ENCODE results near the gene CTNNA3. TPM values are rescaled to one million over a fixed set of nuclear protein-coding genes. Genes with fewer than 3 reads are reported as not detected.

CTNNA3 gene
- polyA plus RNA-seq, 12 donors, result 5.5 to 25.4 (median 10.2) TPM; not detected in 1

GRCh38 chr10:65940816-65941662 lies 1755.0 kb downstream of the CTNNA3 start:
- no peak for DNase-seq

GRCh38 chr10:65940105-65940504 lies 1755.9 kb downstream of the CTNNA3 start:
- DNase-seq, result no peak

DNA sequence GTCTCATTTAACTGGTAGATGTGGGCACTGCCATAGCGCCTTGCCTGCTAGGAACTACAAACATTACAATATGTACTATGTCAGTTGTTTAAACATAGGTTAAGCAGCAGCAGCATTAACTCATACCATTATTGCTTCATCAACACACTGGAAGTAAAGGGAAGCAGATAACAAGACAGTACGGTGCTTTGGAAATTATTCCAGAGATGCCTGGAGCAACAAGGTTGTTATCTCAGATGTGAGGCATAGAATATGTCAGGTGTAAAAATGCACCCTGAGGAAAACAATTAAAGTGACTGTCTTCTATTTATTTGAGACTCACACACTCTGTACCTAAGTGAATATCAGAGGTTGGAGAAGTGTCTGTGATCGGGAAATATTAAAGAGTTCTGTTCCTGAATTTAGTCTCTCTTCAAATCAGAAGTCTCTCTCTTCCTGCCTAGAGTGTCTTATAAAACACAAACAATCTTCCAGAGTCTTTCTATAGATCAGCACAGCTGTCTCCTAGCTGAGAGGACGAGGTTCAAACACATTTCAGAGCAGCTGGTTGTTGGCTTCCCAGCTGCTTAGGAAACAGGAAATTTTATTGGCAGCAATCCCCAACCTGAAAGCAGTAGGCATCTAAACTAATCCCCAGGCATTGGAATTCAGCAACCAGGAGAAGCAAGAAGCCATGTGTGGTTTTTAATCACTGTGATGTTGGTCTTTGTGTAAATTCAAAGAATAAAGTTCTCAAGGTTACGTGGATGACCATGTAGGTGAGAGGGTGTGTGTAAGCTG lies 1764.5 kb downstream of the CTNNA3 start:
- no peak for DNase-seq

- no peak for DNase-seq
Measured at GRCh38 chr10:65911151-65911835, 1784.7 kb downstream of the CTNNA3 start.

DNA sequence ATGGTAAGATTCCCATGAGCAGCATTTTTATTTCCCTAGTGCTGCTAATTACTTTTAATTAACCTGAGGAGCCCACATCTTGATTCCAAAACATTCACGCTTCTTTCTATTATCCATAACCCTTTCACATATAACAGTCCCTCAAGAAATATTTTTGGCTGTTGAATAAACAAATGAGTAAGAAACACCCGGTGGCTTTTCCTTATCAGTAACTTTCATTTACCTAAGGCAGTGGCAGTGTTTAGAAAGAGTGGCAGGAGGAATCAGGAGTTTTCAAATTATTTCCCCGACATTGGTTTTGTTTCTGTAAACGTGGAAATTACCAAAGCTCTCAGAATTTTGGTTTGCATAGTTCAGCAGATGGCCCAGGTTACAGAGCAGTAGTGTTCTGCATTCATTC lies 1785.8 kb downstream of the CTNNA3 start:
- no peak for DNase-seq

- no peak for DNase-seq
Measured at GRCh38 chr10:65907199-65907712, 1788.7 kb downstream of the CTNNA3 start.

GRCh38 chr10:65903620-65904019 lies 1792.4 kb downstream of the CTNNA3 start:
- DNase-seq, result no peak

DNA sequence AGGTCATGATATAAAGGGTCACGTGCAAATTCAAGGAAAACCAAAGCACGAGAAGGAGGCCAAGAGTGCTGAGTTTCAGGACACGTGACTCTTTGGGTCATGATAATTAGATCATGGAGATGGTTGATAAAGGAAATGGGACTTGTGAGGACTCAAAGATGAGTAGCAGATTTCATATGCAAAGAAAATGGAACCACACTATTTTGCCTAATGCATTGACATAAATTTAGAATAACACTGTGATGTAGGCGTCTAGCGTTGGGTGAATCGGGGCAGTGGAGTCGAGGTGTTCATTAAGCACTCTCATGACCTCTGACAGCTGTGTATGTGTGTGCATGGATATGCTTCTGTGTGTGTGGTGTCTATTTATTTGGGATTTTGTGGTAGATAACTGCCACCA lies 1795.7 kb downstream of the CTNNA3 start:
- no peak for DNase-seq

DNA sequence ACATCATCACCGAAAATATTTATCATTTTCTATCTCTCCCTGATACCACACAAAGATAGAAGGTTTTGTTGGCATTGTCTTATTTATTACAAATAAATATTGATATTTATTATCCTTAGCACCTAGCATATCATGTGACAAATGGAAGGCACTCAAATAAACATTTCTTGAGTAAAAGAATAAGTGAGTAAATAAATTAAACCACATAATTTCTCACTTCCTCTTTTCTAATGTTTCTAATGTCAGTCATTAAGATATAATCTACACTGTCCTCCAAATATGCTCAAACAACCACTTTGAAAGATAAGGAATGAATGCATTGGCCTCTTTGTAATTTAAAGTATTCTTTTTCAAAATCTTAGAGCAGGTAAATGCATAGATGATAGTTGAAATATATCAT lies 1797.9 kb downstream of the CTNNA3 start:
- DNase-seq, result no peak

DNA sequence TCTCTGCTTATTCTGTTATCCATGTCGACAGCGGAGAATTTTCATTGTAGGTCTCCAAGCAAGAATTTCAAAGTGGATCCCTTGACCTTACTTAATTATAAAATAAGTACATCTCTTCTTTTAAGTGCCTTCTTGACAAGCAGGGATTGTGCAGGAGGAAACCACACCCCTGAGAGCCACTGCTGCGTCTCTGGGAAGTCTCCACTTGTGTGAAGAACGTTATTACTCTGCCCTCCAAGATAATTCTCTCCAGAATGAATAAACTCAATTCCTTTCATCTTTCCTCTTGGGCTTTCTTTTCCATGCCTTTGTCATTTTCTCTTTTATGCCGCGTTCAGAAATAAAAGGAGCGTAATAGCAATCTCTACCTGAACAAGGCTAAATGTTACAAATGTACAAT lies 1801.0 kb downstream of the CTNNA3 start:
- DNase-seq, result no peak

GRCh38 chr10:65894379-65894778 lies 1801.6 kb downstream of the CTNNA3 start:
- DNase-seq, result no peak

- no peak for DNase-seq
Measured at GRCh38 chr10:65893676-65894075, 1802.3 kb downstream of the CTNNA3 start.

- DNase-seq, result no peak
Measured at GRCh38 chr10:65892284-65892683, 1803.7 kb downstream of the CTNNA3 start.

DNA sequence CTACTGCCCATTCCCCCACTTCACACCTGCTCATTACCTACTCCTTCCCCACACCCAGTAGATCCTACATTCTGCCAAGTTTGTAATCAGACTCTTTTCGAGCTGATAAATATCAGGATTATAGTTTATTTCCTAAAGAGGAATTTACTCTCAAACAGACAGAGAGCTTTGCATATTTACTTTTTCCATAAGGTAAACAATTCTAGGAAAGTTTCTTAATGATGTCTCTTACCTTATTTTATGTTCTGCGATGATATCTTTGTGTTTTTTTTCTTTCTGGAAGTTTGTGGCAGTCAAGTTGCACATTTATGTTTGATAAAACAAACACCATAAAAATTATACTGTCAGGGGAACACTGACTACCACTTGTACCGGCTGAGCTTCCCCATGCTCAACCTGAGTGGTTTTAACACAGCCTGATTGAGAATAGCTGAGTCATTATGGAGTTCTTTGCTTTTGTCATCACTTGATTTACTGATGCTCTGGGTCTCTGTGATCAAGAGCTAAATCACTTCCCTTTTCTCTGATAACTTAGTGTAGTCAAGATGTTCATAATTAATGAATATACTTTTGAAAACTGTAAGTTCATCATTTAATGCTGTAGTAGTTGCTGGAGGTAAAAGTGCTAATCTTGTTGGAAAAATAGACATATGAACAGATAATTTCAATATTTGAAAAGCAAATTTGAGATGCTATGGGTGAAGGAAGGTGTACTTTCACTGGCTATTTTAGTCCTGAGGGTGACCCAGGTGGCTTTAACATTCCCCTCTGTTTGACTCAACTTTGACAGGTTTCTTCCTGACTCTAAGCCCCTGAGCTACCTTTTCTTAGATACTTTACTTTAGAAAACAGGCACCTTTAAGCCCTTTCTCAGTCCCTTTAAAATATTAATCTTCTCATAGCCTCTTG lies 1804.7 kb downstream of the CTNNA3 start:
- no peak for DNase-seq

DNA sequence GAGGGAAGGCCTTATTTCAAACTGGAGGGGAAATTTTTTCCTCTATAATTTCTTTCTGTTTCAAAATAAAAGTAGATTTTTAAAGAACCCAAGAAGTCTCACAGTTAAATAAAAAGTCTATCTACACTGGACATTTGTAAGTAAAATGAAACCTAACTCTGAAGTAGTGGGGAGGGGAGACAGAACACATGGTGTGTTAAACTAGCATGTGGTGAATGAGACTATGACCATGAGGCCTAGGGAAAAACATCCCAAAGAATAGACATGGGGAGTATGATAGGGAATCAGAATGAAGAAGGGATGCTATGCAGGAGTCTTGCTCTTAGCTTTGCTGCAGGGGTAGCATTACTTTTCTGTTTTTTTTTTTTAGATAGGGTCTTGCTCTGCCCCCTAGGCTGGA lies 1831.5 kb downstream of the CTNNA3 start:
- DNase-seq, result no peak

- DNase-seq, result no peak
Measured at GRCh38 chr10:65864036-65864435, 1832.0 kb downstream of the CTNNA3 start.

Other genes with a start within 250 kb of the CTNNA3 start
- 10 to 100 TPM in 3 of 12 donors, 1 to 10 TPM in 7, not detected in 2; 6.2 to 11.7 (median 8.7) TPM for gene DNAJC12, start 142.0 kb upstream of the CTNNA3 start, polyA plus RNA-seq (ENCODE audit: insufficient read length in 12 of 12)
- gene SIRT1, start 188.5 kb upstream of the CTNNA3 start, polyA plus RNA-seq (ENCODE audit: insufficient read length in 12 of 12), result 10 to 100 TPM in 11 of 12 donors, not detected in 1; 20.5 to 41.1 (median 25.0) TPM

Data from muscle of arm (tissue), 12 donors.